Spleen (tissue), 7 donors: ENCODE results near the gene GCHFR.

Source experiments
- CTCF ChIP-seq, 11 experiments: fragments of 200-600 bp in 7 of 11; fragments of 450-650 bp in 4 of 11; sonication (generic) in 4 of 11; IDR thresholded peaks in 8 of 11; conservative IDR thresholded peaks in 3 of 11; 1 replicate in 7 of 11; 2 replicates in 4 of 11; pipeline versions ENCODE4 v1.4.0 to v1.8.0; 2016 to 2021; ENCODE audit warnings: antibody characterized with exemption in 11 of 11, inconsistent platforms in 4 of 11, mild to moderate bottlenecking in 1 of 11
- POLR2A ChIP-seq, 3 donors: fragments of 450-650 bp; IDR thresholded peaks; one replicate each; pipeline ENCODE4 v1.5.1; 2017; ENCODE audit warnings: antibody characterized with exemption in 3 of 3, mild to moderate bottlenecking in 1 of 3
- donor health status: DM: no; HTN: no; CAD: no; lungs with moderate emphysema.
- donor health status: DM: no; HTN: no; CAD: no.
- donor health status: DM: no; HTN: no; CAD: no.

- TF ChIP-seq POLR2A (IDR thresholded peaks at IDR 0.05) = no peak
- TF ChIP-seq CTCF (IDR thresholded peaks at IDR 0.05 in 8 of 11, conservative IDR thresholded peaks at IDR 0.05 in 3 of 11) = no peak
These were observed 24.8 kb upstream of the GCHFR start for GRCh38 chr15:40739047-40739446.
